ENCODE results near the gene TPO.

DNA sequence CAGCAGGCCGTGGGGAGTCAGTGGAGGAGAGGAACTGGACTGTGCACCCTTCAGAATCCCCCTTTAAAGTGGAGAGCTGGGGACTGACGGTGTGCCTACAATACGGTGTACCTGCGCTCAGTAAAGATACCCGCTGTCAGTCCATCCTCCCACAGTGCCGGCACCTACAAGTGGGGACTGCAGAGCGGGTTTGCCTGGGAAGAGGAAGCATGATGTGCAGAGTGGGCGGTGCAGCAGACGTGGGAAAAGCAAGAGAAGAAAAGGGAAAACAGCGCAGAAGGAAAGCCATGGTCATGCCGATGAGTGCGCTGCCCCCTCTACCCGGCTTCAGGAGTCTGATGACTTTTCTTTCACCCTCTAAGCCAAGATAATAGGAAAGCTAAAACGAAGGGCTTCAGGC lies 148.0 kb downstream of the TPO start:
- TF ChIP-seq POLR2A (IDR thresholded peaks at IDR 0.05) = no peak
- no peak for TF ChIP-seq EP300 (IDR thresholded peaks at IDR 0.05)
